Activated CD4-positive, CD25-positive, alpha-beta regulatory T cell (primary cell): Measurements from ENCODE around the gene ATP8A1.
"Not testable (repeated sequence)": the region's sequence is repeated elsewhere in the genome, so short reads cannot be mapped to it uniquely, and the experiment has no call there.

Experiments used
- DNase-seq, 4 experiments: peaks; one replicate each; lab custom pipeline; 2025; lab: John Stamatoyannopoulos, UW

The ATP8A1 gene

DNA sequence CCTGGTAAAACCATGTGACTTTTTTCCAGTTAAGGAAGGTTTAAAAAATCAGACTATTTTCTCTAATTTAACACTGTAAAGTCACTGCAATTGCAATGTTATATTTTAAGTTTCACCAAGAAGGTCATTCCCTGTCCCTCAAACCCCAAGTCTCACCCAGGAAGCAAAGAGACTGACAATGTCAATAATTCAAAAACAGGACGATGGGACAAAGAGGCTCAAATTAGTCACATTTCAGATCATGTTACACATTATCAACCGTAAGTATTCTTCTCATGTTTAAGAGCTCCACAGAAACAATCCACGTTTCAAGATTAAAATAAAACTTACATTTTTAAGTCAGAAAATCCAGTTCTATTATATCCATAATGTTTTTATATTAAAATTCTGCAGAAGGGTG is 246.5 kb downstream of the ATP8A1 start:
- DNase-seq: no peak

DNA sequence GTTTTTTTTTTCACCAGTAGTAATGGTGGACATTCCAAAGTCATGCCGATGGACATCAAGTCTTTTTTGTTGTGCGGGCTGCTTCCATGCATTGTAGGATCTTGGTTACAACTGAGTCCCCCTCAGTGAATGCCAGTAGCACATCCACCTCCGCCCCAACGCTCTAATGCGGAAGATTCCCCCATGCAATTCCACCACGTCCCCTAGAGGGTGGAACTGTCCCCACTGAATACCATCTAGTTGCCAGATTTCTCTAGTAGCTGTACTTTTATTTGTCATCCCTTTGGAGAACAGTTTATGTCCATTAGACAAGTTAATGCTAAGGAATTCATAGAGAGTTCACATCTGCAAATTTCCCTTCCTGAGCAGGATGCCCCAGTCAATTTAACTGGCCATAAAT is 252.9 kb downstream of the ATP8A1 start:
- no peak for DNase-seq

DNA sequence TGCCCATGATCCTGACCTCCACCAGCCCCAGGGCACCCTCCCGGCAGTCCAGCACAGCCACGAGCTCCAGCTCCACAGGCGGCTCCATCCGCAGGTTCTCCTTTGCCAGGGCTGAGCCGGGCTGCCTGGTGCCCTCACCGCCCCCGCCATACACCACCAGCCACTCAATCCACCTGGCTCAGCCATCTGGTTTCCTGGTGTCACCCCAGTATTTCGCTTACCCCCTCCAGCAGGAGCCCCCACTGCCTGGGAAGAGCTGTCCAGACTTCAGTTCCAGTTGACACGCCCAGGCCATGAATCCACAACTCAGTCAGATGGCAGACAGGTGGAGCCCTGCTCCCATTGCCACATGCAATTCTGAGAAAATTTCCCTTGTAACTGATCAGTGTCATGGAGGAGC is 255.7 kb downstream of the ATP8A1 start:
- no peak for DNase-seq

DNA sequence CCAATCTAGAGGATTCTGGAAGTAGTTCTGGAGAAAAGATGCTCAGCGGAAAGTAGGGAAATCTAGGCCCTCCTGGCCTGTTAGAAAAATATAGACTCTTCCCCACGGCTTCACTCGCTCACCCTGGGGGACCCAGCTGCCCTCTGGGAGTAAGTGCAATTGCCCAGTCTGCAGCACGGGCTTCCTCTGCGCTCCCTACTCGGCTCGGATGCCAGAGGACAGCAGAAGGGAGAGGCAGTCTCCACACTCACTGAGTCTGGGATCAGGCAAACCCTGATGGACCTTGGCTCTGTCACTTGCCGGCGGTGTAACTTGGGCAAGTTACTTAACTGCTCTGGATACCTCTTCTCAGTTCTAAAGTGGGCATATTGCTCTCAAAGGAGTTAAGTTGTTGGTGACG is 257.5 kb downstream of the ATP8A1 start:
- no peak for DNase-seq

DNA sequence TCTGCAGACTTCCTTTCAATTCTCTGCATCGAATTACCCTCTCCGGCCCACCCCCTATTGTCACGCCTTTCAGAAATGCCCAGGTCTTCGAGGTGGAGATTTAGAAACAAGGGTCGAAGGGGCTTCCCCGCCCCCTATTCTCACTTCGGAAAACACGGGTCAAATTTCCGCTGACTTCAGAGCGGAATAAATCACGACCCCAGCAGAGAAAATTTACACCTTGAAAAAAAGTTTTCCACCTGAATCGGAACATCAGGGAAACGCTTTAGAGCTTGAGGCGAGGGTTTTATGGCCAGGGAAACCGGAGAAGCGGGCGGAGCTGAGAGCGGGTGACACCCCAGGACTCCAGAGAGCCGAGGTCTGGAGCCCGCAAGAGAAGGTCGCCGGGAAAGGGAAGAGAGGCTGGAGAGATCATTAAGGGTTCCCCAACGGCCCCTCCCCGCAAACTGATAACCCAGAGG is 258.0 kb downstream of the ATP8A1 start:
- no peak for DNase-seq

- DNase-seq: no peak
Measured at GRCh38 chr4:42398171-42398870, 258.6 kb downstream of the ATP8A1 start.

- no peak for DNase-seq
Measured at GRCh38 chr4:42397635-42398170, 259.2 kb downstream of the ATP8A1 start.

DNA sequence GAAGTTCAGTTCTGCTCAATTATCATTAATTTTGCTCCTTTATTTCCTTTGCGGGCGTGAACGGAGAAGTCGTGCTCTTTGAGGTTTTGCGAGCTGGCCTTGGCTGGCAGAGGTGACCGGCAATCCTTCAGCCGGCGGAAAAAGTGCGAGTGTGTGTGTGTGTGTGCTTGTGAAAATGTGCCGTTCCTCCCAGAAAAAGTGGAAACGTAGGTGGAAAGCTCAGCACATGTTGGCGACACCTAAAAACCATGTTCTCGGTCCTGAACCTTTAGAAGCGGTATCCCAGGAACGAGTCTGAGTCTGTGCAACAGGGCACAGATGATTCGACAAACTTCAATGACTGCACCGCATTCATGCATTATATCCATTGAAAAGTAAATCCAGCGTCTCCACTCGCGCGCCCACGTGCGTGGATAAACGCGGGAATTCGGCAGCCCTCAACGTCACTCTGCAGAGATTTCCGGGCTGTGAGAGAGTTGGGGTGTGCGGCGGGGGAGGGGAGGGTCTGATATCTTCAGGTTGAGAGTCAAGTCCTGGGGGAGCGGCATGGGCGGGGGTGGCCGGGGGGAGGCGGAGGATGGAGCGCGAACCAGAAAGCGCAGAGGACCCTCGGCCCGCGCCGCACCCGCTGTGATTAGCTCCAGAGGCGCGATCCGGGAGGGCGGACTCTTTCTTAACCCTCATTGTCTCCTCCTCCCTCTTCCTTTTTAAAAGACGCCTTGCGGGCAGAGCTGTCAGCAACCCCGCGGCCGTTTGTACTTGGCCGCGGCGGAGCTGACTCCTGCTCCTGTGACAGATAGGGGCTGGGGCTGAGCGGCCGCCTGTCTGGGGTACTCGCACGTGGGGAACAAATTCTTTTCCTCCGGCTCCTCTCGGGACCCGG is 259.9 kb downstream of the ATP8A1 start, which contains the start of gene SHISA3:
Gene SHISA3 (plus strand): TSS at position 737 of the 883 bp plus-strand sequence. CDS start 569 bp downstream, outside the sequence.
- no peak for DNase-seq

DNA sequence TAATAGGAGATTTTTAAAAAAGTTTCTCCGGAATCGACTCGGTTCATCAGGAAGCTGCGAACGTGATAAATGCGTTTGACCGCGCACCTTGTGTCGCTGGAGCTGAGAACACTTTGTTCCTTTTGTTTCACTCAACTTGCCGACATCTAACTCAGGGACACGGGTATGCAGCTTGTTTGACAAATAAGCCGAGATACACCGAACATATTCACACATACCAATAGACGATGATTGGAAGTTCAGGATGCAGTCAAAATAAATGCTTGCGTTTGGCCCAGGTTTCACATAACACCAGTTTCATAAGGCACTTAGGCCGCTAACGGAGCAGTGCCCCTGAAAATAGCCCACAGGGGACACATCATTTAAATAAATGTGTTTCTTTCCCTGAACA is 260.5 kb downstream of the ATP8A1 start:
- DNase-seq: no peak

DNA sequence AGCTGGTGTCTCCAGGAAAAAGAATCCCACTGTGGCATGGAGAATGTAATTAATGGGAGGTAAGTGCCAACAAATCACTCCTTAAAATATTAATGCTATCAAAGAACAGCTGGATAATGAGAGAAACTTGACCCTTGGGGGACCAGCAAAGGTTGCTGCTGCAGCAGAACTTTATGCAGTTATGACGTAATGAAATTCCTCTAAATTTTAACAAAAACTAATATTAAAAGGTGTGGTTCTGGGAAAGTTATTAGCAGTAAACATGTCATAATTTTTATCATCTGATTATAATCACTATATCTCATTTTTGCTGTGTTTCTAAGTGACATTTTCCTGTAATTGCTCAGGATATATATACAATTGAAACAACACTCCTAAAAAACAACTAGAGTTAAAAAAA is 261.3 kb downstream of the ATP8A1 start:
- DNase-seq: no peak

DNA sequence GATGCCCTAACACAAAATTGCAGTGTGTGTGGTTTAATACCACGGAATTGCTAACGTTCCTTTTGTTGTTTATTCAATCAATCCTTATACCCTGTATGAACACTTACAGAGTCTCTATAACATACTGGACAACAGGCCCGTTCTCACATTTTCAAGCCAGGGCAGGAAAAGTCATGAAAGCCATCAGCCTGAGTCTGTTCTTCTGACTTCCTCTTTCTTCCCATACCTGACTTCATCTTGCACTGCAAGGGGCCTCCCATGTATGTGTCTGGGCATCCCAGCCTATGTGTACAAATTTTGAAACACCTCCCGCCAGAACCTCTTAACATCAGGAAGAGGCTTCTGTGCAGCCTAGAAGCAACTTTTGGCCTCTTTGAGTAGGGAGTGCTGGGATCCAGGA is 264.5 kb downstream of the ATP8A1 start:
- no peak for DNase-seq

GRCh38 chr4:42391981-42392380 is 264.9 kb downstream of the ATP8A1 start:
- no peak for DNase-seq

GRCh38 chr4:42391355-42391664 is 265.6 kb downstream of the ATP8A1 start:
- no peak for DNase-seq

GRCh38 chr4:42390622-42391354 is 266.1 kb downstream of the ATP8A1 start:
- no peak for DNase-seq

DNA sequence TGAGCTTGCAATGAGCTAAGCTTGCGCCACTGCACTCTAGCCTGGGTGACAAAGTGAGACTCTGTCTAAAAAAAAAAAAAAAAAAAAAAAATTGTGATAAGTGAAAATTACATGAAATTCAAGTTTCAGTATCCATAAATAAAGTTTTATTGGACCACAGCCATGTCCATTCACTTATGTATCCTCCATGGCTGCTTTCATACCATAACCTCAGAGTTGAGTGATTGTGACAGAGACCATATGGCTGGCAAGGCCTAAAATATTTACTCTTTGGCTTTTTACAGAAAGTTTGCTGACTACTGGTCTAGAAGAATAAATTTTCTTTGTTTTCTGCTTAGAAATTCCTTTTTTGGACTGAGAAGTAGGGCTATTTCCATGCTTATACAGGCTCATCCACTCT is 271.4 kb downstream of the ATP8A1 start:
- DNase-seq: no peak

- DNase-seq: no peak
Measured at GRCh38 chr4:42381666-42382065, 275.2 kb downstream of the ATP8A1 start.

DNA sequence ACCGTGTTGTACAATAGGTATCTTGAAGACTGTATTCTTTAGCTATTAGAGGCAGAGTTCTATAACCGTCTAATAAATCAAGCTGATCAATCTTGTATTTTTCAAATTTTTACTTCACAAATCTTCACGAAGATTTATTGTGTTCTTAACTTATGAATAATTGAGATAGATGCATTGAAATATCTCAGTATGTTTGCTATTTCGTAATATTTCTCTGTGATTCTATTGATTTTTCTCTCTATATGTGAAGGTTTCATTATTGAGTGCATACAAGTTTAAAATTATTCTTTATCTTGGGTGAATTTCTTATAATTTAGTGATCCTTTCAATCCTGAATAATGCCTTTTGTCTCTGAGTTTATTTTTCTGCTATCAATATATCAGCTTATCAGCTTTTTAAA is 279.4 kb downstream of the ATP8A1 start:
- no peak for DNase-seq

GRCh38 chr4:42372303-42372702 is 284.6 kb downstream of the ATP8A1 start:
- DNase-seq: not testable (repeated sequence)

- DNase-seq: no peak
Measured at GRCh38 chr4:42371305-42372252, 285.3 kb downstream of the ATP8A1 start.

DNA sequence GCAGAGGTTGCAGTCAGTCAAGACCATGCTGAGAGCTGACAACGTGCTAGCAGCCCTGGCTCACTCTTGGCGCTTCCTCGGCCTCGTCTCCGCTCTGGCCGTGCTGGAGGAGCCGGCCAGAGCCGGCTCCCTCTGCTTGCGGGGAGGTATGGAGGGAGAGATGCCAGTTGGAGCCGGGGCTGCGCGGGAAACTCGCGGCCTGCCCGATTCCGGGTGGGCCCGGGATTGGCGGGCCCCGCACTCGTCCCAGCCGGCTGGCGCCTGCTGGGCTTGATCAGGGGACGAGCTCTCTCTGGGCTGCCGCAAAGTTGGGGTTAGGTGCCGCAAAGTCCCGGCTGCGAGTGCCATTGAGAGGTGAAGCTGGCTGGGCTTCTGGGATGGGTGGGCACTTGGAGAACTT is 287.4 kb downstream of the ATP8A1 start:
- DNase-seq: no peak

- no peak for DNase-seq
Measured at GRCh38 chr4:42366959-42367358, 289.9 kb downstream of the ATP8A1 start.
